T47D (cell line): ENCODE measurements around the gene GATAD2A.
A peak's percentile ranks its signal among the peaks of the same experiment; 100 is the strongest.

Experiments
- DNase-seq, 2 experiments: peaks; one replicate each; pipeline versions ENCODE4 v3.0.0 to v3.0.0-alpha.2; 2011 to 2012; ENCODE audit warnings: low read depth in 1 of 2, low spot score in 1 of 2
- JUND ChIP-seq: IDR thresholded peaks from 2 replicates; pipeline ENCODE4 v1.6.1; 2012; ENCODE audit warnings: low read depth
- in situ Hi-C: cut with HindIII; loops from 2 replicates; pipeline ENCODE4 v1.10.0; 2016; ENCODE audit warnings: low sequenced_read_pairs, low pct_unique_long_range_greater_than_20kb

Gene GATAD2A

GRCh38 chr19:19499272-19499995 is 94.0 kb downstream of the GATAD2A start:
- DNase-seq, result no peak
- in situ Hi-C loops, result no loop called here
- TF ChIP-seq JUND, result no peak

- DNase-seq, result no peak
- in situ Hi-C loops, result no loop called here
- TF ChIP-seq JUND, result no peak
Measured at GRCh38 chr19:19500975-19501644, 95.6 kb downstream of the GATAD2A start.

- in situ Hi-C loops, result no loop called here
- DNase-seq, result no peak
Measured at GRCh38 chr19:19501798-19502197, 96.3 kb downstream of the GATAD2A start.

GRCh38 chr19:19502281-19502680 is 96.8 kb downstream of the GATAD2A start:
- TF ChIP-seq JUND, result no peak
- DNase-seq, result no peak
- in situ Hi-C loops, result no loop called here

More at GRCh38 chr19:19501798-19502197, 96.3 kb downstream of the GATAD2A start:
- TF ChIP-seq JUND, result no peak

GRCh38 chr19:19502808-19503602 is 97.5 kb downstream of the GATAD2A start:
- no peak for TF ChIP-seq JUND
- no peak for DNase-seq
- in situ Hi-C loops, result no loop called here

GRCh38 chr19:19504754-19505668 is 99.5 kb downstream of the GATAD2A start:
- no peak for DNase-seq
- in situ Hi-C loops, result no loop called here
- TF ChIP-seq JUND, result no peak

- in situ Hi-C loops, result no loop called here
- DNase-seq, result no peak
- no peak for TF ChIP-seq JUND
Measured at GRCh38 chr19:19505669-19506326, 100.3 kb downstream of the GATAD2A start.

- in situ Hi-C loops, result no loop called here
- TF ChIP-seq JUND, result no peak
- DNase-seq, result no peak
Measured at GRCh38 chr19:19506592-19506991, 101.1 kb downstream of the GATAD2A start.

GRCh38 chr19:19507354-19507753 is 101.9 kb downstream of the GATAD2A start:
- no peak for DNase-seq
- TF ChIP-seq JUND, result no peak
- in situ Hi-C loops, result no loop called here

GRCh38 chr19:19508217-19508616 is 102.7 kb downstream of the GATAD2A start:
- TF ChIP-seq JUND, result no peak
- in situ Hi-C loops, result no loop called here
- DNase-seq, result no peak

- DNase-seq, result peak in 1 of 2 experiments; percentile 65
- no peak for TF ChIP-seq JUND
- in situ Hi-C loops, result no loop called here
Measured at GRCh38 chr19:19510432-19510831, 105.0 kb downstream of the GATAD2A start.
